GM13977 (cell line): ENCODE results near the gene TENT4A.

ENCODE experiments used
- DNase-seq: peaks from one replicate; pipeline ENCODE4 v3.0.0; 2012; ENCODE audit warnings: low spot score
- CTCF ChIP-seq: IDR thresholded peaks from 2 replicates; pipeline ENCODE4 v1.5.1; 2012; ENCODE audit warnings: mild to moderate bottlenecking, control low read depth; ENCODE audit not compliant: insufficient read depth; ENCODE audit errors: extremely low read depth, missing control alignments
- in situ Hi-C: fragments of 300-500 bp; cut with MboI; formaldehyde crosslinking; loops from one replicate; pipeline ENCODE4 v1.12.0; 2022; ENCODE audit warnings: low sequenced_read_pairs, low pct_unique_long_range_greater_than_20kb, mixed read lengths, inconsistent platforms; ENCODE audit not compliant: unreplicated experiment

Gene TENT4A

GRCh38 chr5:6674886-6675285 lies 38.3 kb upstream of the TENT4A start:
- in situ Hi-C loops: no loop called here
- DNase-seq: no peak
- no peak for TF ChIP-seq CTCF

DNA sequence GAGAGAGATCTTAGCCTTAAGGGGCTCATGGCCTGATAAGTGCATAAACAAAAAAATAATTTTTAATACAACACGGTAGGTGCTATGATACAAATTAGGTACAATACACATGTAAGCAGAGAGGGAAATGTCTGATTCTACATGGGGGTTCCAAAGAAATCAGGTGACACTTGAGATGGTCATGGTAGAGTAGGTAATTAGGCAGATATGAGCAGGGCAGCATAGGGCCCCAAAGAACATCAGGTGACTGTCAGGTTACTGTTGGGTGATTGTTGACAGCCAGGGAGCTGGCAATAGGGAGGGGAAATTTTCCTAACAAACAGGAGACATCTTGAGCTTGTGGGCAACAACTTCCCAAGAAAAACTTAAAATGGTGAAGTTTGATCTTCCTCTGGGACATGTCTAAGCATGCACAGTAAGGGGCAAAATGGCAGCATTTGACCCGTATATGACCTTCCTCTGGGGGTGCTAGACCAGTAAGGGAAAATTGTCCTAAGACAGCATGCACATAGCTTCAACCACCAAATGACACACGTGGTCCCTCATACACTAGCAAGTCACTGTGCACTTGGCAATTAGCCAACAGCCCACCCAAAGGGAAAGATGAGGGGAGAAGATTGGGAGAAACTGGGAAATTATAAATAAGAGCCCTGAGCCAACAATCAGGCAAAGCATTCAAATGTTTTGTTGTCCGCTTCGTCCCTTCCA lies 37.3 kb upstream of the TENT4A start:
- TF ChIP-seq CTCF: no peak
- DNase-seq: no peak

GRCh38 chr5:6676702-6677101 lies 36.5 kb upstream of the TENT4A start:
- no peak for TF ChIP-seq CTCF
- DNase-seq: no peak
- in situ Hi-C loops: no loop called here

More for the DNA sequence above, 37.3 kb upstream of the TENT4A start:
- in situ Hi-C loops: no loop called here

GRCh38 chr5:6678385-6678784 lies 34.8 kb upstream of the TENT4A start:
- in situ Hi-C loops: no loop called here
- TF ChIP-seq CTCF: no peak

DNA sequence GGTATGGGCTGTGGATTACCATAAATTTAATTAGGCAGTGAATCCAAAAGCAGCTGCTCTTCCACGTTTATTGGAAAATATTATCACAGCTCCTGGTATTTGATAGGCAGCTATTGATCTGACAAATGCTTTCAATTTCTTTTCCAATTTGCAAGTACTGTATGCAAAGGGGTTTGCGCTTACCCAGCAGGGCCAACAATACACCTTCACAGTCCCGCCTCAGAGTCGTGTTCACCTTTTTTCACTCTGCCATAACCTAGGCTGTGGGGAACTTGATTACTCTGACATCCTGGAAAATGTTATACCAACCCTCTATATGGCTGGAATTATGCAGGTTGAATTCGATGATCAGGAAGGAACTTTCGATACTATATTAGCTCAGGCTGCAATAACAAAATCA lies 32.3 kb upstream of the TENT4A start:
- no peak for TF ChIP-seq CTCF
- in situ Hi-C loops: no loop called here
- no peak for DNase-seq

More at GRCh38 chr5:6678385-6678784, 34.8 kb upstream of the TENT4A start:
- no peak for DNase-seq

DNA sequence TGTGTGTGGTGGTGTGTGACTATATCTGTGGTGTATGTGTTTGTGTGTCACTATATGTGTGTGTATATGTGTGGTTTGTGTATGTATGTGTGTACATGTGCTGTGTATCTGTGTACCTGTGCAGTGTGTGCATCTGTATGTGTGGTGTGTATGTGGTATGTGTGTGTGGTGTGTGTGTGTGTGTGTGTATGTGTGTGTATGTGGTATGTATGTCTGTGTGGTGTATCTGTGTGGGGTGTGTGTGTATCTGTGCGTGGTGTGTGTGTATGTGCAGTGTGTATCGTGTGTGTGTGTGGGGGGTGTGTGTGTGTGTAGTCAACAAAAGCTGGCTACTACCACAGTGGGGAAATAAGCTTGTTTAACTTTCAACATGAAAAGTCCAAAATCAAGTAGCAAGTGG lies 31.6 kb upstream of the TENT4A start:
- no peak for DNase-seq
- no peak for TF ChIP-seq CTCF
- in situ Hi-C loops: no loop called here
